NCI-H1417 treated with DMSO at 0.1 percent for 48 hours (cell line): ENCODE measurements around the gene MTMR3.

Experiments
- DNase-seq: peaks from one replicate; lab custom pipeline; 2025; lab: John Stamatoyannopoulos, UW

MTMR3 gene

DNA sequence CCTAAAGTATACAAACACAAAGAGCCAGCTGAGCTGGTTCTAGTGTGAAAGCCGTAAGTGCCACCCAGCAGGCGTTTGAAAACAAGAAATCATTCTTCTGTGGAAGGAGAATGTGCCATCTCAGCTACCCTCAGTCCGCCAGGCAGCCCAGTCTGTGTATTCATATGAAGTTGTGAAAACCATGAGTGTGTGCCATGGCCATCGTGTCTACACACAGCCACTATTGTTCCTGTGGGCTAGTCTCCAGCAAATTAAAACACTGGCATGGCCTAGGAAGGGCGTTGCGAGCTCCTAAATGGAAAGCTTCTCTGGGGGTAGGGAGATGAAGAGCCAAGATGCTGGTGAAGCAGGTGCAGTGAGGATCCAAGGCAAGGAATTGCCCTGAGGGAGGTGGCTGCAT is 145.8 kb downstream of the MTMR3 start:
- no peak for DNase-seq

DNA sequence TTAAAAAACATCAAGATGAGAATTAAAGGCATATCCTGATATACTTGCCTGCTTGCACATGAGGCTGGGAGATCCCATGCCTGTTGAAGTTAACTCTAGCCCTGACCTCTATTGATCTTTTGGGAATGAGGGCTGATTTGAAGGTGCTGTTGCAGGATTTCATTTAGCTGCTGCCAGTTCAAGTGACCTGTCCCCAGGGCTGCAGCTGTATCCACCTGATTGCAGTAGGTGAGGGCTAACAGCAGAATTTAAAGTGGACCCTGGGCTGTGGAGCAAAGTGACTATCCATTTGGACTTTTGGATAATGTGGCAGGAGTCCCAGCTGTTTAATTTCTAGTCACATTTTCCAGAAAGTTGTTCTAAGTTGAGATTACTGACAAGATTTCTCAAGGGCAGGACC is 146.5 kb downstream of the MTMR3 start:
- no peak for DNase-seq

DNA sequence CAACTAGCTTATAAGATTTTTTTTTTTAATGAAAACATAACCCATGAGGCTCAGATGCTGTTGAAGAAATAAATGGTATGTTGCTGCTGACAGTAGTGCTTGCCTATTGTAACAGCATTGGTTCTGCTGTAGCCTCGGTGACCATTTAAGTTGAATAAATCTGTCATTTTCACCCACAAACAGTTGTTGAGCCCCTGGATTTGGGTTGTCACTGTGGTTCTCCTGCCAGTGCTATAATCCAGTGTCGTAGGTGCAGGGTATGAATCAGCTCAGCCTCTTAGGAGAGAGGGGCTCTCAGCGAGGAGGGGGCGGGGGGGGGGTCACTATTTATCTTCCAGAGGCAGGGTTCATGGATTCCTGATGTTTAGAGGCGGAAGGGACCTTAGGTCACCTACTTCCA is 147.4 kb downstream of the MTMR3 start:
- DNase-seq: no peak

DNA sequence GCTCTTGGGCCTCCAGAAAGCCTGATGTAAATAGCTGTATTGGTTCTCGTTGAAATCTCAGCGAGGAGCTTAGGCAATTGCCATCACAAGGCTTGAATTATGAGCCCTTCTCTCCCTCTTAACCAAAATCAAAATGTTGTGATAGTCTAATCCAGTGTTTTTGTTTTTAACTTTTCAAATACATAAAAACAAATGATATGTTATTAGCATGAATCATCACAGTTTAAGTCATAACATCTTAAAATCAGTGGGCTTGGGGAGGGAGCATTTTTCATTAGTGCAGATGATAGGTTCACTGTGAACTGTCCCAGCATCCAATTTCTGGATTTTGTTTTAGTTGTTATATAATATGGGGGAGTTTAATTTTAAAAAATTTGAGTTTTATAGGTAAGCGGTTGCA is 148.4 kb downstream of the MTMR3 start:
- DNase-seq: no peak

DNA sequence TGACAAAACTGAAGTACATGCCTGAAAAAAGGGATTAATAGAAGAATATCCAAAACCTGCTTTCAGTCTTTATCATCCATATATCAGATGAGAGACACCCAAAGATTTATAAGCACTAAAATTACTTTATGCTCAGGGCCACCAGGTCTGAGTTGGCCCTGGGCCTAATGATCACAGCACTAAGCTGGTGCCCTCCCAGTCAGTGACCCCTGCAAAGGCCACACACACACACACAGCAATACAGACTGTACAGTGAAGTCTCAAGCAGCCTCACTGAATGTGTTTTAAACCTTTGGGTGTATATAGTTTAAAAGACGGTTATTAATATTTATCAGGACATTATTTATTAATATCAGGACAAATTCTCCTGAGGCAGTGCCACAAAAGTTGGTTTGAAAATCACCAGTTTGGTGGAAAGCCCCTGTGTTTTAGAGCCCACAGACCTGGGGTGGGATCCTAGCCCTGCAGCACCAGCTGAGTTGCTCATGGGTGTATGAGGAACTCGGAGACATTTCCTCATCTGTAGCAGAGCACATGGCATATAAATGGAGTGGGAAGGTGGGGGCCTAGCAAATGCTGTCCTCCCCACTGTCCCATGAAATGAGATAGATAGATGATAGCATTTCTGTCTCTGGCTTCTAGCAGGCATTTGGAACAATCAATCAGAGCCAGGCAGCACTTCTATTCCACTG is 148.9 kb downstream of the MTMR3 start:
- DNase-seq: no peak

DNA sequence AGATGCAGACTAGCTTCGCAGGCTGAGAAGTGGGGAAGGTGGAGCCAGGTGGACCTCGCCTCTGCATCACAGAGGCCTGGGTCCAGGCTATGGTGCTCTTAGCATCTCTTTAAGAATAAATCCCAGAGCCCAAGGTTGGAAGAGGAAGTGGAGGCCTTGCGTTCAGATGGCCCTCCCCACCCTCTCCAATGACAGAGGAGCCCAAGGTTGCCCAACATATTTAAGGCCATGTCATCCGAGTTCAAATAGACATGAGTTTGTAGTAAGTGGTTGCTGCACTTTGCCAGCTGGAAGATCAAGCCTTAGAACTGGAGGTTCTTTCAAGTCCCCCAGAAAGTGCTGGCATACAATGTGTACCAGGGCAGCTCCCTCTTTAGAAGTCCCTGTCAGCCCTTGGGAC is 150.2 kb downstream of the MTMR3 start:
- DNase-seq: no peak

DNA sequence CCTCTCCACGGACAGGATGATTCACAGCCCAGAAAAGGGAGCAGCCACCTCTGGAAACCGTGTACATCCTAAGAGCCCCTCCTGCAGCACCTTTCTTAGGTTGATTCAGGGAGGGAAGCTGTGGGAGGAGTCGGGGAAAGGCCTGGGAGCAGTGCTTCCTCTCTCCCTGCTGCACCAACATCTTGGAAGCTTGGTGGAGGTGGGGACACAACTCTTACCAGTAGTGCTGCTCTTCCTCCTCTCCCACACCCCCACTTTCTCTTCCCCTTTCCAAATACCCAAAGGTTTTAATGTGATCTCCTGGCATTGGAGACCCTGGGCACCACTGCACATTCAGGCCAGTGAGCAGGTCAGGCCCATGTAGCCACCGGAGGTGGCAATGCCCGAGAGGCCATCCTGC is 150.9 kb downstream of the MTMR3 start:
- DNase-seq: no peak

DNA sequence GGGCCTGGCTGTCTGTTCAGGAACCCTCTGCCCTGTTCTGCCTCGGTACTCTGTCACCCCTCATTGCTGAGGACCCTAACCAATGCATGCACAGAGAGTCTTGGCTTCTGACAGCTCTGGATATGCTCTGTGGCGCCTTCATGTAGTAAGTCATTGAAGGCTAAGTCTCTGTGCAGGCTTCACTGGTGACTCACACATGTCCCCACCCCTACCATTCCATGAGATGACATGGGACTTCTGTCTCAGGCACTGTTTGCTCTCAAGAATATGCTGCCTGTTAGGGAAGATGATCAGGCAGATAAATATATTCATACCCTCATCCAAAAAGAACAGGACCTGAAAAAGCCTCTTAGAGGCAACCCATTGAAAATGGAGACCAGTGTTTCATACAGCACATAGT is 153.7 kb downstream of the MTMR3 start:
- no peak for DNase-seq

DNA sequence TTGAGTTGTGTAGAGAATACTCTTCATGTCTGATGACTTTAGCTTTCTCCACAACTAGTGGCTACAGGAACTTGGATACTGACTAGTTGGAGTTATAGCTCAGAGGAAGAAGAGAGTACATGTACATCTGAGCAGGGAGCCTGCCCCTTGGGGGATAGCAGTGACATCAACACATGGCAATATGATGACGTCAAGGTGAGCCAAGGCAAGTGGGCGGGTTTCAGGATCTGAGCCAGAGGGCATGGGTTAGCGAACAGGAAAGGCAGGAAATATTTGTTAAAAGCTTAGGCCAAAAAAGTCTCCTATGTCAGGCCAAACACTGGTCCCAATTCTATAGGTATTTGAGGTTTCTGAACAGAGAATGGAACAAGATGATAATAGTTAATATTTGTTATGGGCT is 155.2 kb downstream of the MTMR3 start:
- no peak for DNase-seq

DNA sequence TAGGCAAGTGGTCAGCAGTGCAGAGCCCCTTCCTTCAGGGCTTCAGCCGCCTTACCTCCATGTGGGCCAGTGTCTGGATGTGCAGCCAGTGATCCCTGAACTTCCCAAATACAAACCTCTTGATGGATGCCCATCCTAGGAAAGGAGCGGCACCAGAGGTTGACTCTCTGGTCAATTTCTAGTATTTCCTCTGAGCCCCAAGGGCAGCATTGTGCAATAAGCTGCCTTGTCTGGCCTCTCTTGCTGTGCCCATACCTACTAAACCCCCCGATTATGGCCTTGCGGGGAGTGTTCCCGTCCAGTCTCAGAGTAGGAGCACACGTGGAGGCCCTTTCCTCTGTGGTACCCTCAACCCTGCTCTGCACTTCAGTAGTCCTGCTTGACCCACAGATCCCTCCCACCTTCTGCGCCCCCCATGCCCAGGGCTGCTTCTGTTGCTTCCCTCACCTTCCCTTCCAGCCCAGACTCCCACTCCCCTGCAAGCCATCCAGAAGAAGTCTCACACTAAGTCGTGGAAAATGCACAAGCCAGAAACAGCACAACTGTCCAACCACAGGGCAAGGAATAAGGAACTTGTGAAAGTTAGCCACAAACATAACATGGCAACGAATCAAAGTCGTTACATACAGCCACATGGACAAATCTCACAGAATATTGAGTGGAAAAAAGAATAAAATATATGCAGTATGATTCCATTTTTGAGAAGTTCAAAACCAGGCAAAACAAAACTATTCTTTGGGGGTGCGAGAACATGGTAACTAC is 157.7 kb downstream of the MTMR3 start:
- DNase-seq: no peak

DNA sequence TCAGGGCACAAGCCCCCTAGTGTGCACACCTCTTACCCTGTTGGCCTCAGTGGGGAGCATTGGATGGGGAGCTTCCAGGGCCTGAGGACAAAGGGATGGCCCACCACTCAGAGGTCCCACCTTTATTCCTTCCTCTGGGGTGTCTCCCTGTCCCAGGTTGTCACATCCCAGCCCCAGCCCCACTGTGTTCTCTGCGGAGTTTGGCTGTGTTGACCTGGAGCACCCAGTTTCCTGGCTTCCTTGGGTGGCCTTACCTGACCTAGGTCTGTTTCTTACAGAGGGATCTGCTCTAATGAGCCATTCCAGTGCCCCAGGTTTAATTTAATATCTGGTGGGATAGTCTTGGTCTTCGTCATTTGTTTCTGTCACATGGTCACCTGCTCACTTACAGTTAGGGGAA is 158.5 kb downstream of the MTMR3 start:
- no peak for DNase-seq

DNA sequence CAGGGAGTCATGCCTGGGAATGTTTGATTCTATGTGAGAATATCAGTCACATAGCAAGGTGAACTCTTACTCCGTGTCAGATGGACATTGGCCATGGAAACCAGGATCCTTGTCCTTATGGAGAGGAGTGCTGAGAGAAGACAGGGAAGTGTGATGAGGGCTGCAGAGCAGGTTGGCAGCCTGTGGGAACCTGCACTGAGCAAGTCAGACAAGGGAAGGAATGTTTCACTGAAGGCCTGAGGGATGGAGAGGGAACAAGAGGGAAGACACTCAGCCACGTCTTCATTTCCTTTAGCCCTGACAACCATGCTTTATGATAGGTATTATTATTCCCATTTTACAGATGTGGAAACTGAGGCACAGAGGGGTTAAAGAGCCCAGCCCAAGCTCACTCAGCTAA is 158.9 kb downstream of the MTMR3 start:
- no peak for DNase-seq

DNA sequence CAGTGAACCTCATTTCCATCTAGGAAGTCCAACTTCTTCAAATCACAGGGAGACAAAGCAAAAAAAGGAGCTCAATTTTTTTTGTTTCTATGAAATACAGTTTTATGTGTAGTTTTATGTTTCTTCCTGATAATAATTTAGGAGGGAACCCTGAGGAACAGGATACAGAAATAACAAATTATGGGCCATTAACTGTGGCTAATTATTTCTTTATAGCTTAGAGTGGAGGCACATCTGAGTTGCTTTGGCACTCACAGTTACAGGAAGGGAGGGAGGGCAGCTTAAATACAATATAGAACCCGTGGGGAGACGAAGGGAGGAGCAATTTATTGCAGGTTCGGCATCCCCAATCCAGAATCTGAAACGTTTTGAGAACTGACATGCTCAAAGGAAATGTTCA is 160.2 kb downstream of the MTMR3 start:
- DNase-seq: no peak

DNA sequence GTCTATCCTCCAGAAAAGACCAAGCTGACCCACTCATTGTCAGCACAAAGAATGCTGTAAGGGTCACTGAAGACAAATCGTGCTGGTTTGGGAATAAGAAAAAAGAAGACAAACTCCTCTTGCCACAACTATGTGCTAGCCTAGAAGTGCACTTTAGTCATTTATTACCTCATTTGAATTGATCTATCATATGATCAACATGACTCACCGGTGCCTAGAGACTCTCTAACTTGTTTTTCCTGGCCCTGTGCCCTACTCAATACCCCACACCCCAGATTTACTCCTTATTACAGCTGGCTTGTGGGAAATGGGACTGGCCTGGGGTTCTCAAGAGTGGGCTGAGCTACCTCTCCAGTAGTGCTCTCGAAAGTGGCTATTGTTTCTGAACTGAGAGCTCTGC is 161.4 kb downstream of the MTMR3 start:
- no peak for DNase-seq

DNA sequence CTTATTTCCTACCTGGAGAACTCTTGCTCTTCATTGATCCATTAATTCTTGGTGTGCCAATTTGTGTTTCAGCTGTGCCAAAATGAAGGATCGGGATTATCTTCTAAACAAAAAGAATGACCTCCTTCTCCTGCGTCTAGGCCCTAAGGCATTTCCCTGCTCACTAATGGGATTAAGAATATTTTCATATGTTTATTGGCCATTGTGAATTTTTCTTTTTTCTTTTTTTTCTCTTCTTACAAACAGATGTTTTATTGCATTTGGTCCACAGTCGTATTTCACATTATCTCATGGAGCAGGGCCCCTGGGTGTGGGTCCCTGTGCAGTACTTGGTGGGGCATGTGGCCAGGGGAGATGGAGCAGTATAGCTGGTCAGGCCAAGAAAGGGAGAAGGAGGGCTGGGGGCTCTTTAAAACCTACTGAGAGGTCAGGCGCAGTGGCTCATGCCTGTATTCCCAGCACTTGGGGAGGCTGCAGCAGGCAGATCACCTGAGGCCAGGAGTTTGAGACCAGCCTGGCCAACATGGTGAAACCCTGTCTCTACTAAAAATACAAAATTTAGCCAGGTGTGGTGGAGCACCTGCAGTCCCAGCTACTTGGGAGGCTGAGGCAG is 162.0 kb downstream of the MTMR3 start:
- DNase-seq: no peak

DNA sequence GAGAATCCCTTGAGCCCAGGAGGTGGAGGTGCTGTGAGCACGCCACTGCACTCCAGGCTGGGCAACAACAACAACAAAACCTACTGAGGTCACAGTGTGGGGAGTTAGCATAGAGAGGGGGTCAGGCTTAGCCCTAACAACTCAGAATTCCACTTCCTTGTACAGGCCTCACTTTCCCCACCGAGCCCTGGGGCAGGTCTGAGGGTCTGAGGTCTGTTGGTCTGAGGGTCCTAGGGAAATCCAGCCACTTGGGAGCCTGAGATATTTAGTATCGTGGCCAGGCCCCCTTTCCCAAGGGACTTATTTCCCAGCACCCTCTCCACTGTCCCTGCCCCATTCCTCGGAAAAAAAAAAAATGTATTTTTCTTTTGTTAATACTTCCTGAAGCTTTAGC is 162.5 kb downstream of the MTMR3 start:
- no peak for DNase-seq

DNA sequence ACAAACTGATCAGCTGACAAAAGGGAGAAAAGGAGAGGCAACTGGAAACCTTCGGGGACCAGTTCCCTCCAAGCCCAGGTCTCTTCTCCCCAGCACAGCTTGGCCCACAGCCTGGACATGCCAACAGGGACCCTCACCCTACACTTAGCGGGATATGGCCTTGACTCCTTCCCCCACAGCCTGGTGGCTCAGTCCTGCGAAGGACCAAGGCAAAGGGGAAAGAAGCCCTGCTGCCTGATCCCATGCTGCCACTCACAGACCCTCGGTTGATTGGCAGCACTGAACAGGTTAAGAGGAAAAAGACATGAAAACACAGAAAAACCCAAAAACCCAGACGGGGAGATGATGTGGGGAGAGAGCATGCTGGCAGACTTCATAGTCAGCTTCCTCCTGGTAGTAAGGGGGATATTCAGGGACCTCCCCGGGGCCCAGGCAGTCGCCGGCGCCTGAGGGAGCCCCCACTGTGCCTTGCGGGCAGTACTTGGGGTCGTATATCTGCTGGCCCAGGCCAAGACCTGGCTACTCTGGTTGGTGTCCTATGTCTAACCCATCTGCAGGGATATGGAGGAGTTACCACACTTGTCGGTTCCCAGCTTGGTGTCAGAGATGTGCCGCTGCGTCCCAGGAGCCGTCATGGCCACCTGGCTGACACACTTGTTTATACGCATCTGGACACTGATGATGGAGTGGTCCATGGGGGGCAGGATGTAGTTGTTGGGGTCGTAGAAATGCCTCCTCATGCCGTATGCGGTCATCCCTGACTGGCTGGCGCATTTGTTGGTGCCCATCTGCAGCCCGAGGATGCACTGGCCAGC is 163.1 kb downstream of the MTMR3 start:
- no peak for DNase-seq

DNA sequence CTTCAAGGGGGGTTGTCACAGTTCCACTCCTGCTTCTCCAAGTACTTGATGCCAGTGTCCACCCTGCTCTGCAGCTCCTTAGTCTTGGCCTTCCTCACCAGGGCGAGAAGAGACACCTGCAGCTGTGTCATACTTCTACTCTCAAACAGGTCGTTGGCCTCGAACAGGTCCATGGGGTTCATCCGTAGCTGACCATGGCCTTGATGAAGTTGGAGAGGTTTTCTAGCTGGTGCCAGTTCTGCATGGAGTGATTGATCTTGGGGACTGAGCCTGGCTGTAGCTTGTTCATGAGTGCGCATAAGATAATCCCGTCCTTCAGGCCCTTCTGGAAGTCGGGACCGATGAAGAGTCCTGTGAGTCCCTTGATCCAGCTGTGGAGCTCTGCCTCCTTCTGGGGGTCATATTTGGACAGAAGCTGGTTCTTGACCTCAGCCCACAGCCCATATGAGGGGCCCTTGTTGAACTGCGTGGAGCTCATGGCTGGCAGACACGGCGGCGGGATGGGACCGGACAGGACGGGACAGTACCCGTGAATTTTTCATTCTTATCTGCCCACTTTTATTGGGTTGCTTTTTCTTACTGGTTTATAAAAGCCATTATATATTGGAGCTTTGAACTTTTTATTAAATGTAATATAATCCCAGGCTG is 163.9 kb downstream of the MTMR3 start:
- no peak for DNase-seq

DNA sequence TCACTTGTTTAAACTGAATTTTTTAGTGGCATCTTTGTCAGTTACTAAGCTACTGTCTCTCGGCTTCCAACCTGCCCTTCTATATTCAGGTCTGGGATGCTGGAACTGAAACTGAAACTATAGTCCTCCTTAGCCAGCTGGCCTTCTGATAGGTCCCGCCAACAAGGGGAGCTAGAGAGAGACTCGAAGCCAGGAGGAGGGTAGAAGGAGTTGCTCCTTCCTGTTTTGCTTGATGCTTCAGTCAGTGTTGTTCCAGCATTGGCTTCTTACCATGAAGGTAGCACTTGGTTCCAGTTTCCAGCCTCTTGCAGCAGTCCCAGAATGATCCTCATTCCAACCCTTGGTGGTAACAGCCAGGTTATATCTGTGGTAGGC is 164.4 kb downstream of the MTMR3 start:
- DNase-seq: no peak

DNA sequence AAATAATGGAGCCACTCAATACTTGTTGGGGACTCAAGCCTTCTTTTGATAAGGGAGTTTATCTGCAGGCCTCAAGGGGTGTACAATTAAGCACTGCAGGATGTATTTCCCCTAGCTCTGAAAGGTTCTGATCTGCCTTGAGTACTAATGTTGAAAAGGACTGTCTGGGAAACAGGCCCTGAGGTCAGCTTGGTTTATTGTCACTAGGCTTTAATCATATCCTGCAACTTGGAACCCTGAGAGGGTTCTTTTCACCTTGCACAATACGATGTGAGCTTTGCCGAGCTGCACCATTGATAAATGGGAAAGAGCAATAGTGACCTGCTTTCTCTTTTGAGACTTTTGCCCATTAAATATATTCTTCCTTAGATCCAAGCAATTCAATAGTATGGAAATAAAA is 165.7 kb downstream of the MTMR3 start:
- DNase-seq: no peak

DNA sequence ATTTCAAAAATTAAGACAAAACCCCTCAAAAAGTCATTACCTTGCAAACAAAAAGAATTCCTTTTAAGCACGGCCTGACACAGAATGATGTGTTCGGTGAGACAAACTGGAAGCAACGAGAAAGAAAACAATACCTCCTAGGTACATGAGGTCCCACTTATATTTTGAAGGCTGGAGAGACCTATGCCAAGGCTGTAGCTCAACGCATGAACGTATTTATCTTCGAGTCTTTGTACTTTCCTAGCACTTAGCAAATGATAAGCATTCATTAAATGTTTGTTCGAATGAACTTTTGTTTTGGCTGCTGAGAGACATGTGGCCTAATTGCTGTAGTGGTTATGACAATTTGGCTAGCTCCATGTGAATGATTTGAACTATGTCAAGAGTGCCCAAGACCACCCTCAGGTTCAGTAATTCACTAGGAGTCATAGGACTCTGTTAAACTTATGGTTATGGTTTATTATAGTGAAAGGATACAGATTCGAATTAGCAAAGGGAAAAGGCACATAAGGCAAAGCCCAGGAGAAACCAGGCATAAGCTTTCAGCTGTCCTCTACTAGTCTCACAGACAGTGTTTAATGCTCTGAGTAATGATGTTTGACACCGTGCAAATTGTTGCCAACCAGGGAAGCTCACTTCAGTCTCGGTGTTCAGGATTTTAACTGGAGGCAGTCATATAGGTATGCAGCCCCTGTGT is 171.2 kb downstream of the MTMR3 start:
- no peak for DNase-seq

DNA sequence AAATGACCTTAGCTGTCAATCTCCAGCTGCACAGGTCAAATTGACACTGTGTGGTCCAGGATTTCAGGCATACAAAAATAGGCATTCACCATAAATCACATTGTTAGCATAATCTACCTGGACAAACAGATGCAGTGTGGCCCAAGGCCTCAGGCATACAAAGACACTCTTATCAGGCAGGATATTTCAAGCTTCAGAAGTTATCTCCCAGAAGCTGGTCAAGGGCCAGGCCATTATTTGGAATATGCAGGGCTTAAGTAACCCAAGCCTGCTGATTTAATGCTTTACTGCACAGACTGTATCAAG is 171.7 kb downstream of the MTMR3 start:
- no peak for DNase-seq
